ENCODE measurements around the gene ZNF718.
A peak's percentile ranks its signal among the peaks of the same experiment; 100 is the strongest.
"Not testable (repeated sequence)": the region's sequence is repeated elsewhere in the genome, so short reads cannot be mapped to it uniquely, and the experiment has no call there.

The ZNF718 gene

GRCh38 chr4:121408-122084 lies 2.8 kb upstream of the ZNF718 start:
- DNase-seq (ENCODE audit: low read depth) = no peak
- TF ChIP-seq CTCF (conservative IDR thresholded peaks at IDR 0.05; ENCODE audit: control insufficient read depth, insufficient read depth, low read depth, low read length) = no peak
- no peak overlapping the region for H3K4me3 ChIP-seq (ENCODE audit: control insufficient read depth, low read depth, low read length)

- peak overlapping the region; percentile 71 for H3K4me3 ChIP-seq (ENCODE audit: control insufficient read depth, low read depth, low read length)
- DNase-seq (ENCODE audit: low read depth) = not testable (repeated sequence)
These were observed 403 bp upstream of the ZNF718 start for GRCh38 chr4:123922-124274.

- DNase-seq (ENCODE audit: low read depth) = peak; percentile 35
- no peak for TF ChIP-seq CTCF (conservative IDR thresholded peaks at IDR 0.05; ENCODE audit: control insufficient read depth, insufficient read depth, low read depth, low read length)
- H3K4me3 ChIP-seq (ENCODE audit: control insufficient read depth, low read depth, low read length) = peak overlapping the region; percentile 71
These were observed 930 bp downstream of the ZNF718 start for GRCh38 chr4:125091-125771.

- no peak for TF ChIP-seq CTCF (conservative IDR thresholded peaks at IDR 0.05; ENCODE audit: control insufficient read depth, insufficient read depth, low read depth, low read length)
- H3K4me3 ChIP-seq (ENCODE audit: control insufficient read depth, low read depth, low read length) = peak overlapping the region; percentile 71
- DNase-seq (ENCODE audit: low read depth) = no peak
These were observed 1.5 kb downstream of the ZNF718 start for GRCh38 chr4:125833-126232.

- TF ChIP-seq CTCF (conservative IDR thresholded peaks at IDR 0.05; ENCODE audit: control insufficient read depth, insufficient read depth, low read depth, low read length) = no peak
- no peak for DNase-seq (ENCODE audit: low read depth)
- no peak overlapping the region for H3K4me3 ChIP-seq (ENCODE audit: control insufficient read depth, low read depth, low read length)
These were observed 8.2 kb downstream of the ZNF718 start for GRCh38 chr4:132483-132882.

GRCh38 chr4:138935-139334 lies 14.6 kb downstream of the ZNF718 start:
- no peak for DNase-seq (ENCODE audit: low read depth)
- no peak overlapping the region for H3K4me3 ChIP-seq (ENCODE audit: control insufficient read depth, low read depth, low read length)
- no peak for TF ChIP-seq CTCF (conservative IDR thresholded peaks at IDR 0.05; ENCODE audit: control insufficient read depth, insufficient read depth, low read depth, low read length)

GRCh38 chr4:139691-140090 lies 15.4 kb downstream of the ZNF718 start:
- TF ChIP-seq CTCF (conservative IDR thresholded peaks at IDR 0.05; ENCODE audit: control insufficient read depth, insufficient read depth, low read depth, low read length) = no peak
- no peak overlapping the region for H3K4me3 ChIP-seq (ENCODE audit: control insufficient read depth, low read depth, low read length)
- DNase-seq (ENCODE audit: low read depth) = no peak
